HG02678 (cell line): Measurements from ENCODE around the gene BGLAP.

Experiments
- ATAC-seq: cut with Tn5 transposase; IDR thresholded peaks from one replicate; pipeline ENCODE4 v1.9.1; 2021; ENCODE audit warnings: mild to moderate bottlenecking, moderate library complexity; ENCODE audit not compliant: unreplicated experiment

Gene BGLAP

GRCh38 chr1:156251527-156251926 lies 9.5 kb downstream of the BGLAP start:
- no peak for ATAC-seq

DNA sequence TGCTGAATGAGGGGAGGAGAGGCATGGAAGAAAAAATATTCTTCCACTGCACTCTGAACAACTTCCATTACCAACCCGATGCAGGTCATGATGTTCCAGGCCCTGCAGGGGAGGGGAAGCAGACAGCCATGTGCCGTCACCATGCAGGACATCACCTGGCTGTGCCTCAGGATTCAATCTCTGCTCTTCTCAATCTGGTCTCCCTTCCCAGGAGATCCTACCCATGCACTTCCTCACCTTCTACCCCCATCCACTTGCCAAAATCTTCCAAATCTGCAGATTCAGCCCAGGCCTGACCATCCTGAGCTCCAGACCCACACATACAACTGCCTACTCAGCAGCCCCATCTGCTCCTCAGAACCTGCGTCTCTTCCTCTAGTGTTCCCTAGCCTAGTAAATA lies 11.7 kb downstream of the BGLAP start:
- no peak for ATAC-seq

DNA sequence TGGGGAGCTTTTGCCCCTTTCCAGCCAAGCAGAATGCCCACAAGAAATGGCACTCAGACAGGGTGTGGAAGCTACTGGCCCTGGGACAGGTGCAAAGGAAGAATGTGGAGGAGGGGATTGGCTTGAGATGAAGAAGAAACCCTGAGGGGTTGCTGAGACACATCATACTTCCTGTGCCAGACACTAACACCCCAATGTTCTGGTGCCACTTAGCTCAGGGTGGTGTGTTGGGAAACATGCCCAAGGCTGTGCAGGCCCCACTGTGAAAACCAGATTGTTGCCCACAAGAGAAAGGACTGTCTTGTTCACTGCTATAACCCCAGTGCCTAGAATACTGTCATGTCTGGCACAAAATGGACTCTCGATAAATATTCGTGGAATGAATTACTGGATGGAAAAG lies 15.7 kb downstream of the BGLAP start:
- ATAC-seq = no peak

DNA sequence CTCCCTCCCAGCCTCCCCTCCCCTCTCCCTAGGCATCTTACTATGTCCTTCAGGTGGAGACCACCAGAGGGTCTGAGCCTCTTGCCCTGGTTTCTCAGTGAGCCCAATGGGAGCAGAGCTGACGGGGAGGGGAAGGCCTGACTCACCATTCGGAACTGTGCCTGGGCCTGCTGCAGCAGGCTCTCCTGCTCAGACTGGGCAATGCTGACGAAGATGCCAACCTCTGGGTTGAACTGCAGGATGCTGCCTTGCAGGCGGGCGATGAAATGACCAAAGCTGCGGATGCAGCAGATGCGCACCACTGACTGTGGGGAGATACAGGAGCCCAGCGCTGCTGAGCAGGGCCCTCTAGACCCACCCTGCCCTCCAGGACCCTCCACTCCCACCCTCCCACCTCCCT lies 16.9 kb downstream of the BGLAP start:
- ATAC-seq = no peak

- ATAC-seq = no peak
Observed at GRCh38 chr1:156259805-156260204, 17.8 kb downstream of the BGLAP start.

DNA sequence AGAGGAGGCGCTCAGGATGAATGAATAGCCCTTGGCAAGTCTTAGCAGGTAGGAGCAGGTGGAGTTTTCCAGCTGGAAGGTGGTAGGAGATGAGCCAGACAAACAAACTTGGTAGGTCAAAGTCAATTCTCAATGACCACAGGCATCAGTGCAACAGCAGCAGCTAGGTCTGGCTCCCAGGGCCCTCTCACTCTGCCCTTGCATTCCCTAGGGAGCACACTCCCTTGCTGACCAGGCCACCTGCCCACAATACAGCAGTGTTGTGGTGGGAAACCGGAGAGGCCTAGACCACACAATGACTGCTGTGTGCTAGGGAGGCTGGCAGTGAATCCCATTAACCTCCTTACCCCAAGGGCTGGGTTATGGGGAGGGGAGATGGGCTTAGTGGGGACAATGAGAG lies 18.9 kb downstream of the BGLAP start:
- no peak for ATAC-seq

DNA sequence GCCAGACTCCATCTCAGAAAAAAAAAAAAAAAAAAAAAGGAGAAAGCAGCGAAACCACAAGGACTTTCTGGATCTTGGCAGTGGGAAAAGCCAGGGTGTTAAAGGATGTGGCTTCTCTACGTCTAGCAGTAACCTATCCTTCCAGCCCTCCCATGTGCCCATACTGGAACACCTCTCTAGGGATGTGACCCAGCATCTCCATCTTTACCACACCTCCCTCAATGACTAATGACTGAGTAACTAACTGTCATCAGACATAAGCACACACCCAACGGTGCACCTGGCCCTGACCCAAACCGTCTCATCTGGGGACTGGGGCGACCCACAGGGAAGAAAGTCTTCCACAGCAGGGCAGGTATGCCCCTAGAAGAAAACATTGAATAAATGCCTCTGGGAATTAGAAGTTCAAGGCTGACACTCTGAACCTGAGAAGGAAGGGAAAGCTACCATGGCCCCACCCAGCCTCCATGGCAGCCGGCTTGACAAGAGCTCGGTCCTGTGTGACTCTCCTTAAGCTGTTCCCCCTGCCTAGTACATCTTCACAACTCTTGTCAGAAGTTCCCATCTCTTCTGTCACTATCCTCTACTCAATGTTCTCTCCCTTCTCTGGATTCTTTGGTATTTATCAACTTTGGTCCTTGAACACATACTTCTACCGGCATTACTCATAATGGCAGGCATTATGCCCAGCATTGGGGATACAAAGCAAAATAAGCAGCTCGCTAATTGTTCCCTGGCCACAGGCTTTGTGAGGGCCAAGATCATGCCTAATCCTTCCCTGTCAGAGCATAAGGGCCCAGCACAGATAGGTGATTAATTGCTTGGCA lies 20.7 kb downstream of the BGLAP start:
- ATAC-seq = no peak

- no peak for ATAC-seq
Observed at GRCh38 chr1:156263288-156263655, 21.3 kb downstream of the BGLAP start.

DNA sequence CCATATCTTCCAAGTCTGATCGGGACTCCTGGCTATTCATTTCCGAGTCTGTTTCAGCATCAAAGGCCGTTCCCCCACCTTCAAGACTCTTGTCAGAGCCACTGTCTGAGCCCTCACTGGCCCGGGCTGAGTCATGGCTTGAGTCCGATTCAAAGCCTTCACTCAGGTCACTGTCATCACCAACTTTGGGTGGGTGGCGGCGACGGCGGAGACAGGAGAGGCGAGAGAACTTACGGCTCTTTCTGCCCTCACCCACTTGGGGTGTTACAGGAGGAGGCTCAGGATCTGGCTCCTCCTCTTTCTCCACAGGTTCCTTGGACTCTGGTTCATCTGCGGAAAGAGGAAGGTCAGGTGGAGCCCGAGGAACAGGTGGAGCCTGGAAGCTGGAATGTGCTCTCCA lies 24.1 kb downstream of the BGLAP start:
- ATAC-seq = no peak

DNA sequence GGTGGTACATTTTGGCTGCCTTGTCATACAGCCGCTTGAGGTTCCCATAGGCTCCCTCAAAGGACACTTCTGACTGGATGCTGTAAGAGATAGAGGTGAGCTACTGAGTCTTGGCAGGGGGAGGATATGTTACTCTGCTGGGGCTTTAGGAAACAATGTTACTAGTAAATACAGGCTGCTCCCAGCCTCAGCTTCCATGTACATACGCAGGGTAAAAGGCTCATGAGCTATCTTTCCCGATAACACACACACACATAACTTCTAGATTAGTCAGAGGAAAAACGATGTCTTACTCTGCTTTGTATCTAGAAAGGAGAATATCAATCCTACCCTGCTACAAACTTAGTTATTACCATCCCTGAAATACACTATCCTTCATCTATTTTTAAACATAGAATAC lies 26.4 kb downstream of the BGLAP start:
- no peak for ATAC-seq

- no peak for ATAC-seq
Observed at GRCh38 chr1:156270314-156270713, 28.3 kb downstream of the BGLAP start.

DNA sequence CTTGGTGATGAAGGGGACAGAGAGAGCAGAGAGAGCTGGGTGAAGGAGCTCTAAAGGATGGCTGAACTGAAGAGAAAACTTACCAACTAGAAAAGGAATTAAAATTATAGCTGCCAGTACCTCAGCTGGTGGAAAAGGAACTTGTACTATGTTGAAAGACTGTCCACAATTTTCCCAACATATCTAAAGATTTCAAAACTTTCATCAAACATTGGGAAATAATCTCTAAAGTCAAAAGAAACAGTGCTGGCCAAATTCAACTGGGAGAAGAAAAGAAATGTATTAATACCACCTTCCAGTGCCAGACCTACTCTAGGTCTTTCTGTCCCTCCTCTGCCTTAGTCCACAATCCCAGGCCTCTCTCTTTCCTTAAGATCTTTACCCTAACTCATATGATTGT lies 34.5 kb downstream of the BGLAP start:
- no peak for ATAC-seq

DNA sequence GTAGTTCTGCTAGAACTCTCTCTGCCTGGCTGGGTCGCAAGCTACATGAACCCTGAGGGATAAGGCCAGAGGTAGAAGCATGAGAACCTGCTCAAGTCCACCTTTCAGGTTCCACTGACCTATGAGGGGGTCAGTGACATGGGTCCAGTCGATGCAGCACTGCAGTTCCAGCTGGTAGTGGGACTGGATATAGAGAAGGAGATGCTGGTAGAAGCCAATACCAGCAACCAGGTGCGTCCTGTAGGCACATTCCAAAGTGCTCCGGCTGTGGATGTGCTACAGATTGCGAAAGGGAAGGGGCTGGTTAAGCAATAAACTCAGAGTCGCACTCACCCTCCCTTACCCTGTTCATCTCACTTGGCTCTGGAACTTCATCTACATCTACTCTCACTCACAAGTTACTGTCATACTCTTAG lies 35.0 kb downstream of the BGLAP start:
- no peak for ATAC-seq

DNA sequence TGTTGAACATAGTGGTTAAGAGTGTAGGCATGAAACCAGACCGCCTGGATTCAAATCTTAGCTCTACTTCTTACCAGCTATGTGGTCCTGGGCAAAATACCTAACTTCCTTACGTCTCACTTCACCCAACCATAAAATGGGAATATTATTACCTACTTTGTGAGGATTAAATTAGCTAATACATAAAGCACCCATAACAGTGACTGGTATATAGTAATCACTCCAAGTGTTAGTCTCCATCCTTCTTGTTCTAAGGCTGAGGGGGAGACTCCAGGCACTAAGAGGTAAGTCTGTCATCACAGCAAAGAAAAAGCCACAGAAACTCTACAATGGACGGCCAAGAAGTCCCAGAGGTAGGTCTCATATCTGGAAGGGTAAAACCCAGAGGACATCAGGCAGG lies 37.9 kb downstream of the BGLAP start:
- ATAC-seq = no peak

GRCh38 chr1:156281281-156281680 lies 39.3 kb downstream of the BGLAP start:
- no peak for ATAC-seq

GRCh38 chr1:156281693-156282478 lies 39.9 kb downstream of the BGLAP start:
- no peak for ATAC-seq

- ATAC-seq = peak; percentile 74
Observed at GRCh38 chr1:156282479-156283222, 40.7 kb downstream of the BGLAP start, which contains the start of gene SMG5. SMG5 (minus strand) TSS chr1:156282825; CDS start chr1:156282680, 145 bp downstream.

DNA sequence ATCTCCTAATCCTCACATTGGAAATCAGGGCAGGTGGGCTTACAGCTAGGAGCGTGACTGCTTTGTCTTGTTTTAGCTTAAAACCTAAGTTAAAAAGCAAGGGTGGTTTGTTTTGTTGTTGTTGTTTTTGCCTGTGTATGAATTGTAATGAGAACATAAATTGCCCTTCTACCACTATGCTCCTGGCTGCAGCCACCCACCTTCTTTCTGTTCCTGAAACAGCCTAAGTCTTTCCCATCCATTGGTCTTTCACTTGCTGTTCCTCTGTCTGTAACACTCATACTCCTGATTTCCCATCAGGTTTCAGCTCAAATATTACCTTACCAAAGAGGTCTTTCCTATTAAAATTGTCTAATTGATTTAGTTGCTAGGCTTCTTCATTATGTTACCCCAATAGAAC lies 41.5 kb downstream of the BGLAP start:
- ATAC-seq = no peak

DNA sequence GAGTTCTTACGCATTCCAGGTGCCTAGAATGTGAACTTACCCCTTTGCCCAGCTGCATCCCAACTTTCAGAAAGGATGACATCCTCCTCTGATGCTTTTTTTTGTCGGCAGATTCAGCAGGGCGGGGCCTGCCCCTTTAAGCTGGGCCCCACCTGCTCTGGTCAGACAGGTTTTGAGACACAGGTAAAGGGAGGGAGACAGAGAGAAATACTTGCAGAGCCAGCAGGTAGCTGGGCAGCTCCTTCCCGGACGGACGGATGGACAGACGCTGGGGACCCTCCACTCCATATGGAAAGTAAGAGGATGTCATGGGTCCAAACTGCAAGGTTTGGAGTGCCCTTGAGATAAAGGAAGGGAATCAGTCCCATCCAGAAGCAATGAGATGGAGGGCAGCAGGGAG lies 42.1 kb downstream of the BGLAP start, which contains the start of gene TMEM79:
Gene TMEM79, plus strand, starts transcription at position 214 of the 400 bp plus-strand sequence. CDS start 902 bp downstream, outside the sequence.
- ATAC-seq = no peak

DNA sequence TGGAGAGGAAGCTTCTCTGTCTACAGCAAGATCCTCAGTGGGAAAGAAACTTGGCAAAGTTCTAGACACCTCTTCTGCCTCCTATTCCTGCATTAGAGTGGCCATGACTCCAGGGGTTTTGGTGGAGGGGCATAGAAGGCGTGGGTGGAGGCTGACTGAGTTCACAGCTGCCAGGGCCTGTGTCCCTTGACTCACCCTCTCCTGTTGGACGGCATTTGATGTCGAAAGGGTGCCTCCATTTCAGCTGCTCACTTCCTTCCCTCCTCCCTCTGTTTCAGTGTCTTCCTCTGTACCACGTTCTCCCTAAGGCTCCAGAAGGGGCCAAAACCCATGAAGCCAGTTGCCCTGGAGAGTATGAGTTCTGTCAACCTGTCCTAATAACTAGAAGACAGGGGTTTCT lies 42.8 kb downstream of the BGLAP start:
- no peak for ATAC-seq

DNA sequence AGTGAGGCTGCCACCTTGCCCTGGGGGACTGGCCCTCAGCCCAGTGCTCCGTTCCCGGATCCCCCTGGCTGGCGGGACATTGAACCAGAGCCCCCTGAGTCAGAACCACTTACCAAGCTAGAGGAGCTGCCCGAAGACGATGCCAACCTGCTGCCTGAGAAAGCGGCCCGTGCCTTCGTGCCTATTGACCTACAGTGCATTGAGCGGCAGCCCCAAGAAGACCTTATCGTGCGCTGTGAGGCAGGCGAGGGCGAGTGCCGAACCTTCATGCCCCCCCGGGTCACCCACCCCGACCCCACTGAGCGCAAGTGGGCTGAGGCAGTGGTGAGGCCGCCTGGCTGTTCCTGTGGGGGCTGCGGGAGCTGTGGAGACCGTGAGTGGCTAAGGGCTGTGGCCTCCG lies 43.5 kb downstream of the BGLAP start:
- ATAC-seq = no peak
